ENCODE data around the gene NUP98.

DNA sequence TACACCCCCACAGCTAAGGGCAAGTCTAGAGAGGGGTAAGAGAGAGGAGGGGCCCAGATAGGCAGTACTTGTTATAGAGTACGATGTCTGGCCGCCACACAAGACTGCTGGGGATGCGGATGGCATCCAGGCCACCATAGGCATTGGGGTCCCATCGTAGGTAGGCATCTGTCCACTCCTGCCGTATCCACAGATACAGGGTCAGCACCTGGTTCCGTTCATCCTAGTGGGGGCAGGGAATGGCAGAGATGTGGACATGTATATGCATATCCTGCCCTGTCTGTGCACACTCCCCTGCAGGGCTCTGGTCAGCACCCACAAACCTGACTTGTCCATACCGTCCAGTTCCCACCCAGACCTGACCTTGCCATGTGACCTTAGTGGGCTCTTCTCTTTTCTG, 128.2 kb downstream of the NUP98 start:
- TF ChIP-seq, protein P1, sequence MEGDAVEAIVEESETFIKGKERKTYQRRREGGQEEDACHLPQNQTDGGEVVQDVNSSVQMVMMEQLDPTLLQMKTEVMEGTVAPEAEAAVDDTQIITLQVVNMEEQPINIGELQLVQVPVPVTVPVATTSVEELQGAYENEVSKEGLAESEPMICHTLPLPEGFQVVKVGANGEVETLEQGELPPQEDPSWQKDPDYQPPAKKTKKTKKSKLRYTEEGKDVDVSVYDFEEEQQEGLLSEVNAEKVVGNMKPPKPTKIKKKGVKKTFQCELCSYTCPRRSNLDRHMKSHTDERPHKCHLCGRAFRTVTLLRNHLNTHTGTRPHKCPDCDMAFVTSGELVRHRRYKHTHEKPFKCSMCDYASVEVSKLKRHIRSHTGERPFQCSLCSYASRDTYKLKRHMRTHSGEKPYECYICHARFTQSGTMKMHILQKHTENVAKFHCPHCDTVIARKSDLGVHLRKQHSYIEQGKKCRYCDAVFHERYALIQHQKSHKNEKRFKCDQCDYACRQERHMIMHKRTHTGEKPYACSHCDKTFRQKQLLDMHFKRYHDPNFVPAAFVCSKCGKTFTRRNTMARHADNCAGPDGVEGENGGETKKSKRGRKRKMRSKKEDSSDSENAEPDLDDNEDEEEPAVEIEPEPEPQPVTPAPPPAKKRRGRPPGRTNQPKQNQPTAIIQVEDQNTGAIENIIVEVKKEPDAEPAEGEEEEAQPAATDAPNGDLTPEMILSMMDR (IDR thresholded peaks at IDR 0.05; ENCODE audit: low read depth, low read length, missing input control) = no peak
- TF ChIP-seq REST (IDR thresholded peaks at IDR 0.05) = no peak
- no peak for TF ChIP-seq FOXA1 (IDR thresholded peaks at IDR 0.05)
- TF ChIP-seq EGR1 (IDR thresholded peaks at IDR 0.05; ENCODE audit: low read depth in 2 of 2) = no peak
- no peak for TF ChIP-seq SP1 (IDR thresholded peaks at IDR 0.05)
- TF ChIP-seq ZBTB33 (IDR thresholded peaks at IDR 0.05) = no peak
- TF ChIP-seq JUND (IDR thresholded peaks at IDR 0.05) = no peak
- no peak for TF ChIP-seq HNF4G (IDR thresholded peaks at IDR 0.05)
- TF ChIP-seq RAD21 (IDR thresholded peaks at IDR 0.05) = no peak
- TF ChIP-seq RXRA (IDR thresholded peaks at IDR 0.05) = no peak
- no peak for TF ChIP-seq ATF3 (IDR thresholded peaks at IDR 0.05)
- TF ChIP-seq GABPA (IDR thresholded peaks at IDR 0.05 in 1 of 2, conservative IDR thresholded peaks at IDR 0.05 in 1 of 2) = no peak
- TF ChIP-seq NR2F2 (IDR thresholded peaks at IDR 0.05) = no peak
